Measurements from ENCODE around the gene MTOR.
"Not testable (repeated sequence)": the region's sequence is repeated elsewhere in the genome, so short reads cannot be mapped to it uniquely, and the experiment has no call there.

The MTOR gene

DNA sequence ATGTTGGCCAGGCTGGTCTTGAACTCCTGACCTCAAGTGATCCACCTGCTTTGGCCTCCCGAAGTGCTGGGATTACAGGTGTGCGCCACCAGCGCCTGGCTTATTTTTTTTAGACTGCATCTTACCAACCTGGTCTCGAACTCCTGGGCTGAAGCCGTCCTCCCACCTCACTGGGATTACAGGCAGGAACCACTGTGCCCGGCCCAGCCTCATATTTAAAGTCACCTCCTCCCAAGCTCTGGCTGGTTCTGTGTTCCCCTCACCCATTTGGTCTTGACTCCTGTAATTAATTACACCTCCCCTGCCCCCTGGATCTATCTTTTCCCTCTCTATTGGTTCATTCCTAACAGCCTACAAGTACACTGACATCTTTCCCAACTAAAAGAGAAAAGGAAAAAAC is 161.0 kb downstream of the MTOR start:
- Histone ChIP-seq H2AFZ (ENCODE audit: low read length) (no peak overlapping the region), H3K9me3 (ENCODE audit: insufficient read depth, low read depth, low read length) (no peaks in the 10 kb centered on the region)
- TF ChIP-seq EZH2phosphoT487 (IDR thresholded peaks at IDR 0.05; ENCODE audit: borderline replicate concordance): no peak
- TF ChIP-seq, protein P1, sequence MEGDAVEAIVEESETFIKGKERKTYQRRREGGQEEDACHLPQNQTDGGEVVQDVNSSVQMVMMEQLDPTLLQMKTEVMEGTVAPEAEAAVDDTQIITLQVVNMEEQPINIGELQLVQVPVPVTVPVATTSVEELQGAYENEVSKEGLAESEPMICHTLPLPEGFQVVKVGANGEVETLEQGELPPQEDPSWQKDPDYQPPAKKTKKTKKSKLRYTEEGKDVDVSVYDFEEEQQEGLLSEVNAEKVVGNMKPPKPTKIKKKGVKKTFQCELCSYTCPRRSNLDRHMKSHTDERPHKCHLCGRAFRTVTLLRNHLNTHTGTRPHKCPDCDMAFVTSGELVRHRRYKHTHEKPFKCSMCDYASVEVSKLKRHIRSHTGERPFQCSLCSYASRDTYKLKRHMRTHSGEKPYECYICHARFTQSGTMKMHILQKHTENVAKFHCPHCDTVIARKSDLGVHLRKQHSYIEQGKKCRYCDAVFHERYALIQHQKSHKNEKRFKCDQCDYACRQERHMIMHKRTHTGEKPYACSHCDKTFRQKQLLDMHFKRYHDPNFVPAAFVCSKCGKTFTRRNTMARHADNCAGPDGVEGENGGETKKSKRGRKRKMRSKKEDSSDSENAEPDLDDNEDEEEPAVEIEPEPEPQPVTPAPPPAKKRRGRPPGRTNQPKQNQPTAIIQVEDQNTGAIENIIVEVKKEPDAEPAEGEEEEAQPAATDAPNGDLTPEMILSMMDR (conservative IDR thresholded peaks at IDR 0.05; ENCODE audit: low read length): no peak

DNA sequence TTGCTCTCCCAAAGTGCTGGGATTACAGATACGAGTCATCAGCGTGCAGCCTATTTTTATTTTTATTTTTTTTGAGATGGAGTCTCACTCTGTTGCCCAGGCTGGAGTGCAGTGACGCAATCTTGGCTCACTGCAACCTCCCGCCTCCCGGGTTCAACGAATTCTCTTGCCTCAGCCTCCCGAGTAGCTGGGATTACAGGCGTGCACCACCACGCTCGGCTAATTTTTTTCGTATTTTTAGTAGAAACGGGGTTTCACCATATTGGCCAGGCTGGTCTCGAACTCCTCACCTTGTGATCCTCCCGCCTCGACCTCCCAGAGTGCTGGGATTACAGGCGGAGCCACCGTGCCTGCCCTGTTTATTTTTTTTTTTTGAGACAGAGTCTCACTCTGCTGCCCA is 161.5 kb downstream of the MTOR start:
- Histone ChIP-seq H4K20me1 (ENCODE audit: insufficient read depth, low read length, poor library complexity, severe bottlenecking) (peaks cover 18% of the 10 kb centered on the region), H3K4me1 (ENCODE audit: insufficient read depth, low read length, poor library complexity, severe bottlenecking) (peaks cover 13% of the 10 kb centered on the region), H3K79me2 (ENCODE audit: insufficient read depth, low read length) (peaks cover 30% of the 10 kb centered on the region)
- H3K27me3 ChIP-seq (ENCODE audit: insufficient read depth, low read length, poor library complexity, severe bottlenecking); H3K36me3 ChIP-seq (ENCODE audit: insufficient read depth, low read length); H3K9me3 ChIP-seq (ENCODE audit: insufficient read depth, low read depth, low read length); H3F3A ChIP-seq (ENCODE audit: low read depth); H3K4me3 ChIP-seq (ENCODE audit: low read length, poor library complexity, severe bottlenecking); H3K4me2 ChIP-seq (ENCODE audit: low read depth, low read length, poor library complexity, severe bottlenecking); H3K9me2 ChIP-seq (replicated peaks; ENCODE audit: low read depth, low read length); H3K9ac ChIP-seq (ENCODE audit: low read depth, low read length, poor library complexity, severe bottlenecking); H2AFZ ChIP-seq (ENCODE audit: low read length): not testable (repeated sequence)

More for the DNA sequence above, 161.0 kb downstream of the MTOR start:
- Histone ChIP-seq H3K4me1 (ENCODE audit: insufficient read depth, low read length, poor library complexity, severe bottlenecking) (peaks cover 13% of the 10 kb centered on the region), H3K9ac (ENCODE audit: low read depth, low read length, poor library complexity, severe bottlenecking) (no peak overlapping the region), H4K20me1 (ENCODE audit: insufficient read depth, low read length, poor library complexity, severe bottlenecking) (peaks cover 18% of the 10 kb centered on the region), H3K4me2 (ENCODE audit: low read depth, low read length, poor library complexity, severe bottlenecking) (no peak overlapping the region), H3K36me3 (ENCODE audit: insufficient read depth, low read length) (peaks cover 8% of the 10 kb centered on the region; the same call in 1 of the 2 replicates), H3K27me3 (ENCODE audit: insufficient read depth, low read length, poor library complexity, severe bottlenecking) (no peaks in the 10 kb centered on the region), H3F3A (ENCODE audit: low read depth) (no peaks in the 10 kb centered on the region), H3K79me2 (ENCODE audit: insufficient read depth, low read length) (peaks cover 30% of the 10 kb centered on the region), H3K4me3 (ENCODE audit: low read length, poor library complexity, severe bottlenecking) (no peak overlapping the region), H3K9me2 (replicated peaks; ENCODE audit: low read depth, low read length) (no peaks in the 10 kb centered on the region)

DNA sequence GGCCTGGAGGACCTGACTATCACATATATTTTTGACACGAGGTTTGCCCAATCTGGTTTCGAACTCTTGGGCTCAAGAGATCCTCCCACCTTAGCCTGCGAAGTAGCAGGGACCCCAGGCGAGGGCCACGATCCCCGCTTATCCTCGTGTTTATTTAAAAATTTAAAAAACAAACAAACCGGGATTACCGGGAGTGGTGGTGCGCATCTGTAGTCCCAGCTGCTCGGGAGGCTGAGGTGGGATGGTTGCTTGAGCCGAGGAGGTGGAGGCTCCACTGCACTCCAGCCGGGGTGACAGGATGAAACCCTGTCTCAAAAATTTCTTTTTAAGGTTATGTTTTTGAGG is 162.2 kb downstream of the MTOR start:
- Histone ChIP-seq H3K4me3 (ENCODE audit: low read length, poor library complexity, severe bottlenecking) (peak overlapping the region; percentile 100), H4K20me1 (ENCODE audit: insufficient read depth, low read length, poor library complexity, severe bottlenecking) (peaks cover 18% of the 10 kb centered on the region), H3K9ac (ENCODE audit: low read depth, low read length, poor library complexity, severe bottlenecking) (peak overlapping the region; percentile 93), H3K4me2 (ENCODE audit: low read depth, low read length, poor library complexity, severe bottlenecking) (peak overlapping the region; percentile 98), H3K79me2 (ENCODE audit: insufficient read depth, low read length) (peaks cover 30% of the 10 kb centered on the region), H2AFZ (ENCODE audit: low read length) (peak overlapping the region; percentile 87), H3K4me1 (ENCODE audit: insufficient read depth, low read length, poor library complexity, severe bottlenecking) (peaks cover 13% of the 10 kb centered on the region), H3K36me3 (ENCODE audit: insufficient read depth, low read length) (peaks cover 7% of the 10 kb centered on the region; the same call in 1 of the 2 replicates), H3F3A (ENCODE audit: low read depth) (no peaks in the 10 kb centered on the region), H3K27me3 (ENCODE audit: insufficient read depth, low read length, poor library complexity, severe bottlenecking) (no peaks in the 10 kb centered on the region), H3K9me2 (replicated peaks; ENCODE audit: low read depth, low read length) (no peaks in the 10 kb centered on the region), H3K9me3 (ENCODE audit: insufficient read depth, low read depth, low read length) (no peaks in the 10 kb centered on the region)
- TF ChIP-seq, protein P1 (conservative IDR thresholded peaks at IDR 0.05; ENCODE audit: low read length): no peak
- TF ChIP-seq EZH2phosphoT487 (IDR thresholded peaks at IDR 0.05; ENCODE audit: borderline replicate concordance): no peak
